ENCODE data around the gene CLTA.

GRCh38 chr9:36169708-36170107, 21.0 kb upstream of the CLTA start:
- no peak for TF ChIP-seq EZH2 (IDR thresholded peaks at IDR 0.05; ENCODE audit: low read length)
- no peak for TF ChIP-seq CTCF (optimal IDR thresholded peaks at IDR 0.05 in 1 of 3, IDR thresholded peaks at IDR 0.05 in 1 of 3, conservative IDR thresholded peaks at IDR 0.05 in 1 of 3; ENCODE audit: extremely low read depth in 1 of 3, insufficient read depth in 2 of 3, low read length in 3 of 3)
